Measurements from ENCODE around the gene ANO5.

ANO5 gene

GRCh38 chr11:22177186-22177585, 15.7 kb upstream of the ANO5 start:
- TF ChIP-seq CTCF (IDR thresholded peaks at IDR 0.05): no peak
- Histone ChIP-seq H3K27ac (no peak overlapping the region), H3K4me1 (ENCODE audit: control insufficient read depth in 1 of 2, insufficient read depth in 1 of 2, low read depth in 1 of 2, low read length in 1 of 2) (no peaks in the 10 kb centered on the region), H3K9me3 (no peaks in the 10 kb centered on the region), H3K4me3 (ENCODE audit: low read depth in 1 of 2, low read length in 1 of 2) (no peak overlapping the region), H3K27me3 (peaks cover 4% of the 10 kb centered on the region), H3K36me3 (no peaks in the 10 kb centered on the region)

GRCh38 chr11:22179626-22180025, 13.3 kb upstream of the ANO5 start:
- no peak for TF ChIP-seq CTCF (IDR thresholded peaks at IDR 0.05)
- H3K27ac ChIP-seq: no peak overlapping the region
- H3K4me1 ChIP-seq (ENCODE audit: control insufficient read depth in 1 of 2, insufficient read depth in 1 of 2, low read depth in 1 of 2, low read length in 1 of 2): no peaks in the 10 kb centered on the region

GRCh38 chr11:22180131-22180530, 12.8 kb upstream of the ANO5 start:
- TF ChIP-seq CTCF (IDR thresholded peaks at IDR 0.05): no peak
- H3K4me1 ChIP-seq (ENCODE audit: control insufficient read depth in 1 of 2, insufficient read depth in 1 of 2, low read depth in 1 of 2, low read length in 1 of 2): no peaks in the 10 kb centered on the region

More at GRCh38 chr11:22179626-22180025, 13.3 kb upstream of the ANO5 start:
- Histone ChIP-seq H3K27me3 (peaks cover 10% of the 10 kb centered on the region), H3K4me3 (ENCODE audit: low read depth in 1 of 2, low read length in 1 of 2) (no peak overlapping the region), H3K9me3 (no peaks in the 10 kb centered on the region), H3K36me3 (no peaks in the 10 kb centered on the region)

GRCh38 chr11:22189660-22190059, 3.2 kb upstream of the ANO5 start:
- Histone ChIP-seq H3K4me3 (ENCODE audit: low read depth in 1 of 2, low read length in 1 of 2) (no peak overlapping the region), H3K4me1 (ENCODE audit: control insufficient read depth in 1 of 2, insufficient read depth in 1 of 2, low read depth in 1 of 2, low read length in 1 of 2) (peaks cover 0 to 18% of the 10 kb centered on the region in 2 experiments), H3K9me3 (no peaks in the 10 kb centered on the region), H3K36me3 (no peaks in the 10 kb centered on the region), H3K27me3 (peaks cover 41% of the 10 kb centered on the region), H3K27ac (no peak overlapping the region)
- TF ChIP-seq CTCF (IDR thresholded peaks at IDR 0.05): no peak

More at GRCh38 chr11:22180131-22180530, 12.8 kb upstream of the ANO5 start:
- Histone ChIP-seq H3K9me3 (no peaks in the 10 kb centered on the region), H3K4me3 (ENCODE audit: low read depth in 1 of 2, low read length in 1 of 2) (no peak overlapping the region), H3K27ac (no peak overlapping the region), H3K27me3 (peaks cover 10% of the 10 kb centered on the region), H3K36me3 (no peaks in the 10 kb centered on the region)

- no peak for TF ChIP-seq CTCF (IDR thresholded peaks at IDR 0.05)
These were observed 1.9 kb upstream of the ANO5 start for GRCh38 chr11:22190827-22191463.

More at GRCh38 chr11:22190827-22191463, 1.9 kb upstream of the ANO5 start:
- no peaks in the 10 kb centered on the region for H3K36me3 ChIP-seq
- no peaks in the 10 kb centered on the region for H3K9me3 ChIP-seq
- no peak overlapping the region for H3K27ac ChIP-seq
- H3K4me1 ChIP-seq (ENCODE audit: control insufficient read depth in 1 of 2, insufficient read depth in 1 of 2, low read depth in 1 of 2, low read length in 1 of 2): peaks cover 0 to 18% of the 10 kb centered on the region in 2 experiments
- H3K27me3 ChIP-seq: peaks cover 51% of the 10 kb centered on the region
- no peak overlapping the region for H3K4me3 ChIP-seq (ENCODE audit: low read depth in 1 of 2, low read length in 1 of 2)

All from neutrophil (primary cell).